Central memory CD4-positive, alpha-beta T cell (primary cell): ENCODE results near the gene KIF4A.
"Not testable (repeated sequence)": the region's sequence is repeated elsewhere in the genome, so short reads cannot be mapped to it uniquely, and the experiment has no call there.

Experiments used
- DNase-seq: peaks from one replicate; pipeline ENCODE4 v3.0.0; 2022

The KIF4A gene

DNA sequence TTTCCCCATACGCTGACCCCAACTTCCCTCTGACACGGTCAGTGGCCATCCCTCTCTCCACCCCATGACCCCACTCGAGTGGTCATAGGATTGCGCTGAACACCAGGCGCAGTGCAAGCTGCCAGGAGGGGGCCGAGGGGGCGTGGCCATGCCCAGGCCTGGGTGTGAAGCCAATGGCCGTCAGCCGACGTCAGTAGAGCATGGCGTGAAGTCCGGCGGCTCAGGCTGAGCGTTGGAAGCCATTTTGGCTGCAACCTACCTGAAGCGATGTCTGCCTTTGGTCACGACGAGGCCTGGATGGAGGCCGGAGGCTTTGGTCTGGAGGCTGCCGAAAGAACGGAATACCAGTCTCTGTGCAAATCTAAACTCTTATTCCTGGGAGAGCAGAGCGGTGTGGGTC lies 8.0 kb upstream of the KIF4A start, which contains the start of gene RAB41:
RAB41 (plus strand) TSS at position 222 of the 400 bp plus-strand sequence; CDS start at position 268, 46 bp downstream.
- no peak for DNase-seq

DNA sequence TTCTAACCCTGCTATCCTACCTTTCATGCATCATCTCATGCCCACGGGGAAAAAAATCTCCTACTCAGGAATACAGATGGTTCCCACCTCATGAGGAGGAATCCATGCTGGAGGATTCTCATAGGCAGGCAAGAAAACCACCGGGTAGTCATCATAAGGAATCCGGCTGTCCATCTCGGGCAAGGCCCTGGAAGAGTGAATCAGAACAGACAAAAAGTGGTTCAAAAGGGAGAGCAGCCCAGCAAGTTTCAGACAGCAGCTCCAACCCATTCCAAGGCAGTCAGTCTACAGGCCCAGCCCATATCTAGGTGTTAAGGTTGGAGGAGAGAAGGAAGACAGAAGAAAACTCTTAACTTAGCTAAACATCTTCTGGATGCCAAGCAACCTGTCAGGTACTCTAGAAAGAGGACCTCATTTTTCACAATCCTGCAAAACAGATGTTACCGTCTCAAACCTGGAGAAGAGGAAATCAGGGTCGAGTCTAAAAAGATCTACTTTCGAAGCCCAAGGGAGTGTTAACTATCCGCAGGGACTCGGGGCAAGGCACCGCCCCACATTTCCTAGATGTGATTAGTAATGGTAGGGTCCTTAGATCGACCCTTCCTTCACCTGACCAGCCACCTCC lies 624 bp upstream of the KIF4A start:
- DNase-seq = no peak

DNA sequence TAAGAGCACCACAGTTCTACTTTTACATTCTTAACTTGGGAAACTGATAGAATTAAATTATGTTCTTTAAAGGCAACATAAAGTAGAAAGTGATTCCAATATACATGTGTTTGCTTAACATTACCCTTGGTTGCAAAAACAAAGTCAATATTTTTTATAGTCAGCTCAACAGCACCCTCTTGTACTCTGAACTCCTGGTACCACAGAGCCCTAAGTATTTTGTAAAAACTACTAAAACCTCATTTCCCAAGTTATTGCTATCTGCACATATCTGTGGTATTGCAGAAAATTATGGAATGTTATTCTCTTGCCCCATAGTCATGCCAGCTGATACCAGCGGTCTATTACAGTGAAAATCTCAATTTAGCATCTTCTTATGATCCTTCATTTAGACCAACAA lies 2.9 kb downstream of the KIF4A start:
- DNase-seq = no peak

DNA sequence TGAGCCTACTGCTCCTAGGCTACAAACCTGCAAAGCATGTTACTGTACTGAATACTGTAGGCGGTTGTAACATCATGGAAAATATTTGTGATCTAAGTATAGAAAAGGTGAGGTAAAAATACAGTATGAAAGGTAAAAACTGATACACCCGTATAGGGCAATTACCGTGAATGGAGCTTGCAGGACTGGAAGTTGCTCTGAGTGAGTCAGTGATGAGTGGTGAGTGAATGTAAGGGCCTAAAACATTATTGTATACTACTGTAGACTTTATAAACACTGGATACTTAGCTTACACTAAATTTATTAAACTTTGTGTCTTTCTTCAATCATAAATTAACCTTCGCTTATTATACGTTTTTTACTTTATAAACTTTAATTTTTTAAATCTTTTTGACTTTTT lies 3.7 kb downstream of the KIF4A start:
- no peak for DNase-seq

- no peak for DNase-seq
Observed at GRCh38 chrX:70301716-70302115, 11.8 kb downstream of the KIF4A start.

GRCh38 chrX:70313503-70313902 lies 23.6 kb downstream of the KIF4A start:
- DNase-seq = no peak

DNA sequence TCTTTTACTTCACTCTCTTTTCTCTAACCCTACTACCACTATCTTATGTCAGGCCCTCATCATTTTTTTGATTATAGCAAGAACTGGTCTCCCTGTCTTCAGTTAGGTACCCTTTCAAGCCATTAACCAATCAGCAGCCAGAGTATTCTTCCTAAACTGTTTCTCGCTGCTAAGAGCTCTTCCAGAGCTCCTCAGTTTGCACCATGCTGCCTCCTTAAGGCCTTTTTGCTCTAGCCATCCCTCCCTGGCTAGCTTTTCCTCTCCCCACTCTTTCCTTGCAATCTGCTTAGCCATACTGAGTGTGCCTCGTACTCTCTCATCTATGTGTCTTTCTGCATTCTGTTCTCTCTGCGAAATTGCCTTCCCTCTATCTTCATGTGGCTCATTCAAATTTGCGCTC lies 32.9 kb downstream of the KIF4A start:
- no peak for DNase-seq

DNA sequence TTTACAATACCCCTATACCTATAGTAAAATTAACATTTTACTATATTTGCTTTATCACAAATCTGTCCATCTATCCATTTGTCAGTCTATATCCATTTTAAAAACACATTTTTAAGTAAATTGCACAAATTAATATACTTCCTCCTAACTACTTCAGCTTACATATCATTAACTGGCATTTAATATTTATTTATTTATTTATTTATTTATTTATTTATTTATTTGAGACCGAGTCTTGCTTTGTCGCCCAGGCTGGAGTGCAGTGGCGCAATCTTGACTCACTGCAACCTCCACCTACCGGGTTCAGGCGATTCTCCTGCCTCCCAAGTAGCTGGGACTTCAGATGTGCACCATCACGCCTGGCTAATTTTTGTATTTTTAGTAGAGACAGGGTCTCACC lies 33.7 kb downstream of the KIF4A start:
- not testable (repeated sequence) for DNase-seq

DNA sequence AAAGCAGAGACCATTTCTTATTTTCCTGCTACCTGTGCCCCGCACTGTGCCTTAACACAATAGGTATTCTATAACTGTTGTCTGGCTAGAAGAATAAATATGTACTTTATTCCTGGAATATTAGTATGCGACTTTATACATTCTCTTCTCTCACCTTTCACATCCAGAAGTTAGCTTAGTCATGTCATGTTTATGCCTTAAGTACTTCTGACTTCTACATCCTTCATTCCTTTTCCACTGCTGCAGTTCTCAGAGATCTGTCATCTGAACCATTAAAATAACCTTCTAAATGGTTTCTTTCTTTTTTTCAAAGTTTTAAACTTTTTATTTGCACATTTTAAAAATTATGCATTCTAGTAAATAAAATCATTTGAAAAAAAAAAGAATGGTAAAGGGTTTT lies 34.4 kb downstream of the KIF4A start:
- no peak for DNase-seq

GRCh38 chrX:70331161-70331560 lies 41.3 kb downstream of the KIF4A start:
- DNase-seq = no peak

DNA sequence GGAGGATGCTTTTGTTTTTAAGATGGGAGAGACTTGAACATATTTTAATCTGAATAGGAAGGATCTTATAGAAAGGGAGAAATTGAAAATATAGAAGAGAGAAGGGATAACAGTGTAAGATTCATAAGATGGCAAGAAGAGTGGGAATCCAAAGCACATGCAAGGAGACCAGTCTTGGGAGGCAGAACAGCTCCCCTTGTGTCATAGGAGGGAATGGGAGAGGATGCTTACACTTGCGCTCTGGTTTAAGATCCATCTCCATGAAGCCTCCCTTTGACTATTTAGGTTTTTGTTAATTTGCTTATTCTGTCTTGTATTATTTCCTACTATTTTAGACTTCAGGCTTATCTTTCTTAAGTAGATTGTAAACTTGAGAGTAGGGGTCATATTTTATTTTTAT lies 42.7 kb downstream of the KIF4A start:
- no peak for DNase-seq

GRCh38 chrX:70336767-70337166 lies 46.9 kb downstream of the KIF4A start:
- DNase-seq = no peak

GRCh38 chrX:70338290-70338689 lies 48.4 kb downstream of the KIF4A start:
- no peak for DNase-seq

GRCh38 chrX:70343435-70343834 lies 53.5 kb downstream of the KIF4A start:
- no peak for DNase-seq

GRCh38 chrX:70346418-70347070 lies 56.6 kb downstream of the KIF4A start:
- DNase-seq = no peak

GRCh38 chrX:70348825-70349224 lies 58.9 kb downstream of the KIF4A start:
- not testable (repeated sequence) for DNase-seq

- DNase-seq = not testable (repeated sequence)
Observed at GRCh38 chrX:70349367-70350125, 59.6 kb downstream of the KIF4A start.

- DNase-seq = no peak
Observed at GRCh38 chrX:70352496-70352895, 62.6 kb downstream of the KIF4A start.

GRCh38 chrX:70353514-70353913 lies 63.6 kb downstream of the KIF4A start:
- DNase-seq = no peak

- no peak for DNase-seq
Observed at GRCh38 chrX:70354716-70355115, 64.8 kb downstream of the KIF4A start.

- no peak for DNase-seq
Observed at GRCh38 chrX:70359458-70359857, 69.6 kb downstream of the KIF4A start.

DNA sequence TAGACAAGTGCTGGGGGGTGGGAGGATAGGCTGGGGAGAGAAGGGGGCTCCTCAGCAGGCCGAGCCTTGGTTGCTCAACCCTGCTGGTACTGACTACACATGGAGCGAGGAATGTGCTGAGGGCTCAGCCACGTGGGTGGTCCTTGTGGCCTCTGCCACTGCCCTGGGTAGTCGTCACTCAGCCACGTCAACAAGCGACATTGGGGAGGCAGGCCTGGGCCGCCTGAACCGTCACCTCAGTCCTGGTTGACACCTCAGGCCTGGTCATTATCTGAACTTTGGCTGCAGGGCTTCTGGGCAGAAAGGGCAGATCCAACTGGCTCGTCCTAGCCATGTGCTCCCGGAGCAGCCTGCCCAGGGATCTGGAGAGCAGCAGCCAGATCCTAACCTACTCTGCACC lies 70.5 kb downstream of the KIF4A start:
- no peak for DNase-seq

DNA sequence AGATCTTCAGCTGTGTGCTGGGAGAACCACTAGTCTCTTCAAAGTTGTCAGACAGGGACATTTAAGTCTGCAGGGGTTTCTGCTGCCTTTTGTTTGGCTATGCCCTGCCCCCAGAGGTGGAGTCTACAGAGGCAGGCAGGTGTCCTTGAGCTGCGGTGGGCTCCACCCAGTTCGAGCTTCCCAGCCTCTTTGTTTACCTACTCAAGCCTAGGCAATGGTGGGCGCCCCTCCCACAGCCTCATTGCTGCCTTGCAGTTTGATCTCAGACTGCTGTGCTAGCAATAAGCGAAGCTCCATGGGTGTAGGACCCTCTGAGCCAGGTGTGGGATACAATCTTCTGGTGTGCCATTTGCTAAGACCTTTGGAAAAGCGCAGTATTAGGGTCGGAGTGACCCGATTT lies 78.8 kb downstream of the KIF4A start:
- DNase-seq = not testable (repeated sequence)

GRCh38 chrX:70386235-70386634 lies 96.3 kb downstream of the KIF4A start:
- DNase-seq = no peak
